Measurements from ENCODE around the gene NXN. TPM values are rescaled to one million over a fixed set of nuclear protein-coding genes. Genes with fewer than 3 reads are reported as not detected.
A peak's percentile ranks its signal among the peaks of the same experiment; 100 is the strongest.
"Not testable (repeated sequence)": the region's sequence is repeated elsewhere in the genome, so short reads cannot be mapped to it uniquely, and the experiment has no call there.

Gene NXN
- total and polyA plus RNA-seq, 7 donors = 33.4 to 92.5 (median 73.8) TPM

DNA sequence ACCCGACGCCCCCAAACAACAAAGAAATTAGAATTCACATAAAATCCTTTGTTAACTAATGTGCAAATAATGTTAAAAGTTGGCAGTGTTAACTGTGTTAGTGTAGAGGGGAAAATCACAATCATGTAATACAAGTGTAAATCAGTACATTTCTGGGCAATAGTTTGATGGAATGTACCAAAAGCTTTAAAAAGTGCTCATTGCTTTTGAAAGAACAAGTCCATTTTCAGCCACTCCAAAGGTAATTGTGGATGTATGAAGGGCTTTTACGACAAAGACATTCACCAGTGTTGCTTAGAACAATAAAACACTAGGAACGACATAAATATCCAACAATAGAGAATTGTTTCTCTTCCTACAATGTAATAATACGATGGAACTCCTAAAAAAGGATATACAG lies 206.6 kb downstream of the NXN start:
- TF ChIP-seq, protein P1, sequence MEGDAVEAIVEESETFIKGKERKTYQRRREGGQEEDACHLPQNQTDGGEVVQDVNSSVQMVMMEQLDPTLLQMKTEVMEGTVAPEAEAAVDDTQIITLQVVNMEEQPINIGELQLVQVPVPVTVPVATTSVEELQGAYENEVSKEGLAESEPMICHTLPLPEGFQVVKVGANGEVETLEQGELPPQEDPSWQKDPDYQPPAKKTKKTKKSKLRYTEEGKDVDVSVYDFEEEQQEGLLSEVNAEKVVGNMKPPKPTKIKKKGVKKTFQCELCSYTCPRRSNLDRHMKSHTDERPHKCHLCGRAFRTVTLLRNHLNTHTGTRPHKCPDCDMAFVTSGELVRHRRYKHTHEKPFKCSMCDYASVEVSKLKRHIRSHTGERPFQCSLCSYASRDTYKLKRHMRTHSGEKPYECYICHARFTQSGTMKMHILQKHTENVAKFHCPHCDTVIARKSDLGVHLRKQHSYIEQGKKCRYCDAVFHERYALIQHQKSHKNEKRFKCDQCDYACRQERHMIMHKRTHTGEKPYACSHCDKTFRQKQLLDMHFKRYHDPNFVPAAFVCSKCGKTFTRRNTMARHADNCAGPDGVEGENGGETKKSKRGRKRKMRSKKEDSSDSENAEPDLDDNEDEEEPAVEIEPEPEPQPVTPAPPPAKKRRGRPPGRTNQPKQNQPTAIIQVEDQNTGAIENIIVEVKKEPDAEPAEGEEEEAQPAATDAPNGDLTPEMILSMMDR (IDR thresholded peaks at IDR 0.05) = no peak
- H3K4me1 ChIP-seq = no peaks in the 10 kb centered on the region
- DNase-seq (no peak), ATAC-seq (no peak)
- H3K36me3 ChIP-seq (ENCODE audit: insufficient read depth in 1 of 2, low read depth in 1 of 2) = peaks cover 4 to 96% of the 10 kb centered on the region in 2 donors
- no peaks in the 10 kb centered on the region for H3K9me3 ChIP-seq
- no peak overlapping the region for H3K4me3 ChIP-seq
- WGBS, 3 donors = 85 to 88% (median 87%) methylated on average over 5 of the region's 5 CpGs
- no peaks in the 10 kb centered on the region for H3K27me3 ChIP-seq (ENCODE audit: insufficient read depth in 3 of 3, low read length in 2 of 3)
- intact Hi-C loops (cut with DNase I) = no loop called here
- H3K27ac ChIP-seq = no peak overlapping the region

DNA sequence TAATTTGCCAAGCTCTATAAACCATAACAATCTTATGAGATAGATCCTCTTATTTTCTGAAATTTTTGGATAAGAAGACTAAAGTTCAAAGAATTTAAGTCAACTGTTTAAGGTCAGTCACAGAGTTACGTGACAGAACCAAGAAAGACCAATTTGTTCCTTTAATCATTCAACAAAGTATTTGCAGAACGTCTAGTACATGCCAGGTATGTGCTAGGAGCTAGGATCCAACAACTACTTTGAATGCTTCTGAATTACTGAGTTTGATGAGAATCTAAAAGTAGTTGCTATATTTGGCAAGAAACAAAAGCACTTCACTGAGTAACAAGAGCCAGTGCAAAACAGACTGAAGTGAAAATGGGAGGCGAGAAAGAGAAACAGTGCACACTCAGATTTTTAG lies 212.5 kb downstream of the NXN start:
- Histone ChIP-seq H3K9me3 (no peaks in the 10 kb centered on the region), H3K27ac (no peak overlapping the region), H3K4me1 (no peaks in the 10 kb centered on the region), H3K4me3 (no peak overlapping the region), H3K36me3 (ENCODE audit: insufficient read depth in 1 of 2, low read depth in 1 of 2) (peaks cover 0 to 94% of the 10 kb centered on the region in 2 donors), H3K27me3 (ENCODE audit: insufficient read depth in 3 of 3, low read length in 2 of 3) (no peaks in the 10 kb centered on the region)
- intact Hi-C loops (cut with DNase I) = no loop called here
- WGBS, 3 donors = 36 to 66% (median 60%) methylated on average over 3 of the region's 3 CpGs
- ATAC-seq = no peak
- TF ChIP-seq, protein P1 (IDR thresholded peaks at IDR 0.05) = no peak
- DNase-seq = no peak

DNA sequence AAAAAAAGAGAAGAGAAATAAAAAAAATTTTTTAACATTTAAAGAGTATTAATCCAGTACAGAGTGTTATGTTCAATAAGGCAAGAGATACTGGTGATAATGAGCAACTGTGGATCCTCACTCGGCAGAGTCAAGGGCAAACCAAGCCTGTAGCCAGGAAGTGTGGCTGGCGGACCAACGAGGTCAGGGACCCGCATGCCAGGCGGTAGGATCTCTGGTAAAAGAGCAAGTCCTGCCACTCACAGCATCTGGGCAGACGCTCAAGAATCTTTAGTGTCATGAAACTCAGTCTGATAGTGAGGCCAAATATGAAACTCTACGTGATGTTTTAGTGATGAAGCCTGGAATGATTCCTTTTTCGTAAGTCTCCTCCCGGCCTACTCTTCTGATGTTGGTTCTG lies 219.2 kb downstream of the NXN start:
- H3K4me1 ChIP-seq = no peaks in the 10 kb centered on the region
- H3K27me3 ChIP-seq (ENCODE audit: insufficient read depth in 3 of 3, low read length in 2 of 3) = no peaks in the 10 kb centered on the region
- H3K4me3 ChIP-seq = no peak overlapping the region
- TF ChIP-seq, protein P1 (IDR thresholded peaks at IDR 0.05) = no peak
- WGBS, 3 donors = 35 to 59% (median 45%) methylated on average over 9 of the region's 9 CpGs
- H3K36me3 ChIP-seq (ENCODE audit: insufficient read depth in 1 of 2, low read depth in 1 of 2) = peaks cover 3 to 76% of the 10 kb centered on the region in 2 donors
- intact Hi-C loops (cut with DNase I) = no loop called here
- no peak for DNase-seq
- ATAC-seq = peak in 2 of 4 donors; percentile 52 to 72
- no peak overlapping the region for H3K27ac ChIP-seq
- no peaks in the 10 kb centered on the region for H3K9me3 ChIP-seq

DNA sequence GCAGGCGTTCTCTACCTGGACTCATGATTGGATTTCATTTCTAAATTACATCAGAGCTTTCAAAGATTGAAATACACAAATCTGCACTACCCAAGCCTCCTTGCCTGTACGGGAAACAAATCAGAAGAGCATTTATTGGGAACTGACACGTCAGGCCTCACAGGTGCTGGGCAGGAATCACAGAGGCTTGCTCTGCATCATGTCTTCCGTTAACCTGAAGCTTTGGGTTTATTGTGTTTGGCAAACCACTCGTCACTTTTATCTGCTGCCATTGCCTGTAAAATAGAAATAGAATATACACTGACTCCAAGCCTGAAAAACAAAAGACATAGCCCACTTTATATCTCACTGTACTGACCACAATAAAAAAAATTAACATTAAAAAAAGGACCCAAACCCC lies 219.6 kb downstream of the NXN start:
- WGBS, 3 donors = 82 to 89% (median 85%) methylated on average over 5 of the region's 5 CpGs
- H3K36me3 ChIP-seq (ENCODE audit: insufficient read depth in 1 of 2, low read depth in 1 of 2) = peaks cover 3 to 71% of the 10 kb centered on the region in 2 donors
- DNase-seq (no peak), ATAC-seq (no peak)
- no peak overlapping the region for H3K27ac ChIP-seq
- no peaks in the 10 kb centered on the region for H3K27me3 ChIP-seq (ENCODE audit: insufficient read depth in 3 of 3, low read length in 2 of 3)
- no peaks in the 10 kb centered on the region for H3K9me3 ChIP-seq
- no peak overlapping the region for H3K4me3 ChIP-seq
- TF ChIP-seq, protein P1 (IDR thresholded peaks at IDR 0.05) = no peak
- intact Hi-C loops (cut with DNase I) = no loop called here
- H3K4me1 ChIP-seq = no peaks in the 10 kb centered on the region

DNA sequence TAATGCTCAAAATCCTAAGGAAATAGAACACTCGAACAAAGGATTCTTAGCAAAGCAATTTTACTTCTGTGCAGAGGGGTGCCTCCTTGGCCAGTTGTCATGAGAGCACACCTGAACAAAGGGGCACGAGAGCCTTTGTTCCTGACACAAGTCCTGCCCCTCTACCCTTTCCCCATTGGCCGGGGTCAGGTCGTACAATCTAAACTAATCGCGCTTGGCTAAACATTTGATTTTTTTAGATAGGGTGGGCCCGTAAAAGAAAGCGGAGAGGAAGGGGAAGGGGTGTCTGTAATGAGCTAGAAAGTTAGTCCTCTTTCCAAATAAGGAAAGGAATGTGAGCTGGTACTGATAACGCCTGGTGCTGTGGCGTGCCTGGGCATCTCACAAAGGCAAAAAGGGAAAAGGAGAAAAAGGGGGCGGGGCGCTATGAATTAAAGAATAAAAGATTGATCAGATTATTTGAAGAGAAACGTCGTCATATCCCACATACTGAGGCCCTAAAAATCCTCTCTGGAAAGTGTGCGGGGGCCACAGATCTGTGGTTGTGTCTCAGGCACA lies 223.5 kb downstream of the NXN start:
- 76 to 88% (median 82%) methylated on average over 15 of the region's 15 CpGs for WGBS, 3 donors

DNA sequence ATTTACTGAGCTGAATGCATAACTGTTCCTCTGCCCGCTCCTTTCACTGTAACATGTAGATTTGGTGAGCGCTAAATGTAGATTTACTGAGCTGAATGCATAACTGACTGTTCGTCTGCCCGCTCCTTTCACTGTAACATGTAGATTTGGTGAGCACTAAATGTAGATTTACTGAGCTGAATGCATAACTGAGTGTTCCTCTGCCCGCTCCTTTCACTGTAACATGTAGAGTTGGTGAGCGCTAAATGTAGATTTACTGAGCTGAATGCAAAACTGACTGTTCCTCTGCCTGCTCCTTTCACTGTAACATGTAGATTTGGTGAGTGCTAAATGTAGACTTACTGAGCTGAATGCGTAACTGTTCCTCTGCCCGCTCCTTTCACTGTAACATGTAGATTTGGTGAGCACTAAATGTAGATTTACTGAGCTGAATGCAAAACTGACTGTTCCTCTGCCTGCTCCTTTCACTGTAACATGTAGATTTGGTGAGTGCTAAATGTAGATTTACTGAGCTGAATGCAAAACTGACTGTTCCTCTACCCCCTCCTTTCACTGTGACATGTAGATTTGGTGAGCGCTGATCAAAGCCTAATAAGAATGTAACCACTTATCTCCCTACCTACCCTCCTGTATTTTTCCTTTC lies 224.1 kb downstream of the NXN start:
- H3K9me3 ChIP-seq; DNase-seq; H3K4me3 ChIP-seq; H3K27ac ChIP-seq; H3K27me3 ChIP-seq (ENCODE audit: insufficient read depth in 3 of 3, low read length in 2 of 3); H3K4me1 ChIP-seq; intact Hi-C loops (cut with DNase I); ATAC-seq: not testable (repeated sequence)
- WGBS, 3 donors = 96 to 98% (median 97%) methylated on average over 9 of the region's 9 CpGs
- H3K36me3 ChIP-seq (ENCODE audit: insufficient read depth in 1 of 2, low read depth in 1 of 2) = peaks cover 3 to 35% of the 10 kb centered on the region in 2 donors

More for the DNA sequence above, 223.5 kb downstream of the NXN start:
- H3K4me1 ChIP-seq; ATAC-seq; DNase-seq; intact Hi-C loops (cut with DNase I); H3K9me3 ChIP-seq; H3K4me3 ChIP-seq; H3K27me3 ChIP-seq (ENCODE audit: insufficient read depth in 3 of 3, low read length in 2 of 3); H3K27ac ChIP-seq: not testable (repeated sequence)
- H3K36me3 ChIP-seq (ENCODE audit: insufficient read depth in 1 of 2, low read depth in 1 of 2) = peaks cover 3 to 35% of the 10 kb centered on the region in 2 donors

All from psoas muscle (tissue), 8 donors.